Activated CD8-positive, alpha-beta T cell treated with anti-CD3 and anti-CD28 coated beads for 36 hours (primary cell): Measurements from ENCODE around the gene ZMAT5. TPM values are rescaled to one million over a fixed set of nuclear protein-coding genes. Genes with fewer than 3 reads are reported as not detected.

Experiments used
- ATAC-seq: fragments of 200-7000 bp; cut with Tn5 transposase; one replicate; pipeline ENCODE4 v1.10.0; 2021; ENCODE audit warnings: mild to moderate bottlenecking, moderate library complexity
- CTCF ChIA-PET: fragments of 350-600 bp; sonication (Branson Sonifier 250); formaldehyde crosslinking; loops from one replicate; lab custom pipeline; 2021; ENCODE audit warnings: antibody characterized with exemption; lab: Charles Lee
- POLR2A ChIA-PET: fragments of 350-600 bp; sonication (Branson Sonifier 250); formaldehyde crosslinking; loops from one replicate; lab custom pipeline; 2021; ENCODE audit warnings: antibody characterized with exemption; lab: Charles Lee
- DNase-seq: peaks from one replicate; pipeline ENCODE4 v3.0.0-alpha.2; 2020
- H3K27ac Mint-ChIP-seq: one replicate; pipeline ENCODE4 v1.8.0; 2021; ENCODE audit warnings: mild to moderate bottlenecking, mixed read lengths
- H3K27me3 Mint-ChIP-seq: one replicate; pipeline ENCODE4 v1.8.0; 2021; ENCODE audit warnings: mixed read lengths
- H3K36me3 Mint-ChIP-seq: one replicate; pipeline ENCODE4 v1.8.0; 2021; ENCODE audit warnings: low read depth, mixed read lengths
- H3K4me1 Mint-ChIP-seq: one replicate; pipeline ENCODE4 v1.8.0; 2021; ENCODE audit warnings: low read depth, mixed read lengths
- H3K4me3 Mint-ChIP-seq: one replicate; pipeline ENCODE4 v1.8.0; 2021; ENCODE audit warnings: mild to moderate bottlenecking, moderate library complexity, mixed read lengths
- H3K9me3 Mint-ChIP-seq: one replicate; pipeline ENCODE4 v1.8.0; 2021; ENCODE audit warnings: mixed read lengths
- intact Hi-C: fragments of 100-400 bp; cut with micrococcal nuclease; formaldehyde crosslinking; loops from one replicate; pipeline ENCODE4 v1.10.0; 2022
- total RNA-seq, 2 experiments: library from RNA; stranded (reverse); gene quantifications; one replicate each; pipeline ENCODE4 v1.2.3, GENCODE V29; 2021
- TF ChIP-seq, protein P1 (sequence below): fragments of 200-600 bp; IDR thresholded peaks from one replicate; pipeline ENCODE4 v1.8.0; 2022; ENCODE audit warnings: antibody characterized with exemption, mild to moderate bottlenecking

Gene ZMAT5
- total RNA-seq, 2 experiments from 2014 or later, result 18.5 to 18.7 TPM

DNA sequence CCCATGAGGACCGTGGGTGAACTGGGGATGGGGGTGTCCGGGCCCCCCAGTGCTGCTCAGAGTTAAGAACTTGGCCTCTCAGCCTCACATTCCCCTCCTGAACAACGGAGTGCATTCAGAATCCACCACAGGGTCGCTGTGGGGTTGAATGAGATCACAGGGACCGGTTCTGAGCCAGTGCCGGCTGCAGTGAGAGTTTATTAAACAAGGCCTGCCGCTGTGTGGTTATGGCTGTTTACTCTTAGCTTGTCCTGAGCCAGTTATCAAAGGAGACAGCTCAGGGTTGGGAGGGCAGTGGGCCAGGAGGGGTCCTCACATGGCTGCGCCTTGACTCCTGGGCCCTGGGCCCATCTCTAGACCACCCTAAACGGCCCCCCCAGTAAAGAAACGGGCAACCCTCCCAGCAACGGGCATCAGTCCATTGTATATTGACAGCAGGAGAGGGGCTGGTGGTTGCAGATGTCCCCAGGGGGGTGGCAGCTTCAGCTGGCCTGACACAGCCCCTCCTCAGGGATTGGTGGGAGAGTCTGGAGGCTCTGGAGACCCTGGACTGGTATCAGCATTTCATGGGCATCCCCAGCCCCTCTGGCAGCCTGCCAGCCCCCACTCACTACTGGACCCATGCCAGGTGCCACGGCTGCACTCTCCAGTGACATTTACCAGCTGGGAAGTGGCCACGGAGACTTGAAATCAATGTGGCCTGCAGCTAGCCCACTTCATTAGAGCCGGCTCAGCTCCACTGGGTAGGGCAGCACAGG is 62.1 kb downstream of the ZMAT5 start:
- ChIA-PET CTCF (no interaction called here), POLR2A (no interaction called here)
- intact Hi-C loops, result no loop called here

DNA sequence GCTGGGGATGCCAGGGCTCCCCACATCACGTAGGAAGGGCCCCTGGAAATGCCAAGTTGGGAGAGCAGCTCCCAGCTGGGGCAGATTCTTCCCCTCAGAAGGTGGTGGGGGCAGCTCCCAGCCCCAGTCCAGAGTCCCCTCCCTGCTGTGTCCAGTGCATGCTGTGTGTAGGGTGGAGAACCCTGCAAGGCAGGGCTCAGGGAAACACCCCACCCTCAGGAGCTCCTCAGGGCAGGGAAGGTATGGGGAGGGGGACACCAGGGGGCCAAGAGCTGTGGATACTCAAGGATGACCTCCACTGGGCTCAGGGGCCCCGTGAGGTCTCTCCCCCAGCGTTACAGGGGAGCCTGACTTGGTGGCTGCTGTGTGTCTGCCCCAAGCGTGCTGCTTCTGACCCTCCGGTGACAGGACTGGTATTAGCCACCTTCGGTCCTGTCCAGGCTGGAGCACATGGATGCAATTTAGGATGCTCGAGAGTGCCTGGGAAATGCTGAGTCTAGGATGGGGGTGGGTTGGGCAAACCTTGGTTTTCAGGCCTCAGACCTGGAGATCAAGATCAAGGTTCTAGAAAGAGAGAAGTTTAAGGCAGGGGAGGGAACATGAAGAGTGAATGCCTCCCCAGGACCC is 63.1 kb downstream of the ZMAT5 start:
- H3K4me1 Mint-ChIP-seq, result peaks cover 4% of the 10 kb centered on the region
- TF ChIP-seq, protein P1, sequence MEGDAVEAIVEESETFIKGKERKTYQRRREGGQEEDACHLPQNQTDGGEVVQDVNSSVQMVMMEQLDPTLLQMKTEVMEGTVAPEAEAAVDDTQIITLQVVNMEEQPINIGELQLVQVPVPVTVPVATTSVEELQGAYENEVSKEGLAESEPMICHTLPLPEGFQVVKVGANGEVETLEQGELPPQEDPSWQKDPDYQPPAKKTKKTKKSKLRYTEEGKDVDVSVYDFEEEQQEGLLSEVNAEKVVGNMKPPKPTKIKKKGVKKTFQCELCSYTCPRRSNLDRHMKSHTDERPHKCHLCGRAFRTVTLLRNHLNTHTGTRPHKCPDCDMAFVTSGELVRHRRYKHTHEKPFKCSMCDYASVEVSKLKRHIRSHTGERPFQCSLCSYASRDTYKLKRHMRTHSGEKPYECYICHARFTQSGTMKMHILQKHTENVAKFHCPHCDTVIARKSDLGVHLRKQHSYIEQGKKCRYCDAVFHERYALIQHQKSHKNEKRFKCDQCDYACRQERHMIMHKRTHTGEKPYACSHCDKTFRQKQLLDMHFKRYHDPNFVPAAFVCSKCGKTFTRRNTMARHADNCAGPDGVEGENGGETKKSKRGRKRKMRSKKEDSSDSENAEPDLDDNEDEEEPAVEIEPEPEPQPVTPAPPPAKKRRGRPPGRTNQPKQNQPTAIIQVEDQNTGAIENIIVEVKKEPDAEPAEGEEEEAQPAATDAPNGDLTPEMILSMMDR, result no peak
- no peaks in the 10 kb centered on the region for H3K36me3 Mint-ChIP-seq
- CTCF ChIA-PET, result no interaction called here
- H3K27me3 Mint-ChIP-seq, result peaks cover 2% of the 10 kb centered on the region
- no peaks in the 10 kb centered on the region for H3K9me3 Mint-ChIP-seq
- POLR2A ChIA-PET, result no interaction called here
- DNase-seq (no peak), ATAC-seq (no peak)
- H3K27ac Mint-ChIP-seq, result no peak overlapping the region
- intact Hi-C loops, result no loop called here
- H3K4me3 Mint-ChIP-seq, result no peak overlapping the region

More for the DNA sequence above, 62.1 kb downstream of the ZMAT5 start:
- ATAC-seq (no peak), DNase-seq (no peak)
- no peaks in the 10 kb centered on the region for H3K36me3 Mint-ChIP-seq
- H3K4me1 Mint-ChIP-seq, result peaks cover 4% of the 10 kb centered on the region
- H3K27me3 Mint-ChIP-seq, result peaks cover 2% of the 10 kb centered on the region
- no peak overlapping the region for H3K27ac Mint-ChIP-seq
- H3K4me3 Mint-ChIP-seq, result no peak overlapping the region
- no peaks in the 10 kb centered on the region for H3K9me3 Mint-ChIP-seq
- TF ChIP-seq, protein P1, result no peak

GRCh38 chr22:29702931-29703501 is 63.8 kb downstream of the ZMAT5 start:
- intact Hi-C loops, result no loop called here
- TF ChIP-seq, protein P1, result no peak
- POLR2A ChIA-PET, result no interaction called here
- Mint-ChIP-seq H3K9me3 (no peaks in the 10 kb centered on the region), H3K36me3 (no peaks in the 10 kb centered on the region), H3K27ac (no peak overlapping the region), H3K4me1 (peaks cover 4% of the 10 kb centered on the region), H3K27me3 (peaks cover 2% of the 10 kb centered on the region), H3K4me3 (no peak overlapping the region)
- CTCF ChIA-PET, result interaction anchor here (2.7 kb wide), 1 partner anchor 302 kb away, joined by 14 read pairs; no protein-coding TSS in a partner anchor
- DNase-seq (no peak), ATAC-seq (no peak)

GRCh38 chr22:29702000-29702930 is 64.5 kb downstream of the ZMAT5 start:
- POLR2A ChIA-PET, result no interaction called here

More at GRCh38 chr22:29702000-29702930, 64.5 kb downstream of the ZMAT5 start:
- no peaks in the 10 kb centered on the region for H3K36me3 Mint-ChIP-seq
- TF ChIP-seq, protein P1, result no peak
- intact Hi-C loops, result no loop called here
- CTCF ChIA-PET, result interaction anchor here (1.1 to 2.7 kb wide), 4 partner anchors 12 to 386 kb away, joined by 3 to 14 read pairs (median 5); no protein-coding TSS in a partner anchor
- no peak overlapping the region for H3K27ac Mint-ChIP-seq
- no peak for DNase-seq
- peaks cover 2% of the 10 kb centered on the region for H3K27me3 Mint-ChIP-seq
- no peaks in the 10 kb centered on the region for H3K9me3 Mint-ChIP-seq
- peaks cover 4% of the 10 kb centered on the region for H3K4me1 Mint-ChIP-seq
- no peak overlapping the region for H3K4me3 Mint-ChIP-seq
- ATAC-seq, result no peak
